ENCODE data around the gene PITPNM3.

- TF ChIP-seq CTCF (IDR thresholded peaks at IDR 0.05) (no peak), POLR2A (IDR thresholded peaks at IDR 0.05) (no peak)
These were observed 91.0 kb downstream of the PITPNM3 start for GRCh38 chr17:6465206-6466003.
